Endothelial cell (in vitro differentiated cells): Measurements from ENCODE around the gene PPIG. TPM values are rescaled to one million over a fixed set of nuclear protein-coding genes. Genes with fewer than 3 reads are reported as not detected.
A peak's percentile ranks its signal among the peaks of the same experiment; 100 is the strongest.

Experiments
- DNase-seq: peaks from one replicate; pipeline ENCODE4 v3.0.0; 2021; ENCODE audit warnings: low spot score
- H3K27ac Mint-ChIP-seq: one replicate; pipeline ENCODE4 v1.8.0; 2021; ENCODE audit warnings: mixed read lengths, inconsistent platforms; ENCODE audit not compliant: unreplicated experiment
- H3K27me3 Mint-ChIP-seq: one replicate; pipeline ENCODE4 v1.8.0; 2021; ENCODE audit warnings: mild to moderate bottlenecking, moderate library complexity, mixed read lengths, inconsistent platforms; ENCODE audit not compliant: unreplicated experiment
- H3K36me3 Mint-ChIP-seq: one replicate; pipeline ENCODE4 v1.8.0; 2021; ENCODE audit warnings: mild to moderate bottlenecking, low read depth, mixed read lengths, inconsistent platforms; ENCODE audit not compliant: unreplicated experiment
- H3K4me1 Mint-ChIP-seq: one replicate; pipeline ENCODE4 v1.8.0; 2021; ENCODE audit warnings: mild to moderate bottlenecking, mixed read lengths, inconsistent platforms; ENCODE audit not compliant: unreplicated experiment
- H3K4me3 Mint-ChIP-seq: one replicate; pipeline ENCODE4 v1.8.0; 2021; ENCODE audit warnings: mild to moderate bottlenecking, mixed read lengths, inconsistent platforms; ENCODE audit not compliant: unreplicated experiment
- H3K9me3 Mint-ChIP-seq: one replicate; pipeline ENCODE4 v1.8.0; 2021; ENCODE audit warnings: mixed read lengths, inconsistent platforms; ENCODE audit not compliant: unreplicated experiment
- CTCF ChIP-seq: fragments of 200-600 bp; sonication (generic); IDR thresholded peaks from one replicate; pipeline ENCODE4 v1.5.0; 2021; ENCODE audit warnings: antibody characterized with exemption; ENCODE audit not compliant: unreplicated experiment
- total RNA-seq: library from RNA; stranded (reverse); fragmentation: NEBNext Ultra II Directional; extraction: Animal tissue kit (Norgen Biotek cat#: 25700); gene quantifications from one replicate; pipeline ENCODE4 v1.2.1, GENCODE V29; 2021; ENCODE audit not compliant: unreplicated experiment

The PPIG gene
- total RNA-seq, 1 donor from 2014 or later, result 50.8 TPM

GRCh38 chr2:169620509-169620908 lies 36.4 kb downstream of the PPIG start:
- Mint-ChIP-seq H3K36me3 (peaks cover 41% of the 10 kb centered on the region), H3K27ac (no peak overlapping the region), H3K27me3 (no peaks in the 10 kb centered on the region), H3K9me3 (peaks cover 5% of the 10 kb centered on the region), H3K4me3 (no peak overlapping the region), H3K4me1 (peaks cover 6% of the 10 kb centered on the region)
- no peak for DNase-seq
- TF ChIP-seq CTCF, result no peak

GRCh38 chr2:169623235-169623634 lies 39.1 kb downstream of the PPIG start:
- DNase-seq, result no peak
- Mint-ChIP-seq H3K4me1 (peaks cover 21% of the 10 kb centered on the region), H3K9me3 (no peaks in the 10 kb centered on the region), H3K36me3 (peaks cover 14% of the 10 kb centered on the region), H3K27me3 (no peaks in the 10 kb centered on the region), H3K4me3 (no peak overlapping the region), H3K27ac (no peak overlapping the region)
- no peak for TF ChIP-seq CTCF

- Mint-ChIP-seq H3K9me3 (no peaks in the 10 kb centered on the region), H3K4me3 (no peak overlapping the region)
Observed at GRCh38 chr2:169625781-169626180, 41.6 kb downstream of the PPIG start.

GRCh38 chr2:169636440-169637097 lies 52.4 kb downstream of the PPIG start:
- Mint-ChIP-seq H3K9me3 (no peaks in the 10 kb centered on the region), H3K36me3 (peaks cover 11% of the 10 kb centered on the region), H3K27ac (no peak overlapping the region), H3K4me3 (no peak overlapping the region), H3K4me1 (no peaks in the 10 kb centered on the region), H3K27me3 (no peaks in the 10 kb centered on the region)
- DNase-seq, result no peak
- no peak for TF ChIP-seq CTCF

More at GRCh38 chr2:169625781-169626180, 41.6 kb downstream of the PPIG start:
- H3K36me3 Mint-ChIP-seq, result peaks cover 4% of the 10 kb centered on the region
- no peaks in the 10 kb centered on the region for H3K27me3 Mint-ChIP-seq
- H3K27ac Mint-ChIP-seq, result peak overlapping the region; percentile 70
- H3K4me1 Mint-ChIP-seq, result peaks cover 23% of the 10 kb centered on the region
- no peak for DNase-seq
- TF ChIP-seq CTCF, result no peak

- Mint-ChIP-seq H3K36me3 (peaks cover 11% of the 10 kb centered on the region), H3K4me1 (no peaks in the 10 kb centered on the region), H3K9me3 (no peaks in the 10 kb centered on the region), H3K27me3 (no peaks in the 10 kb centered on the region), H3K27ac (no peak overlapping the region), H3K4me3 (no peak overlapping the region)
- TF ChIP-seq CTCF, result no peak
- DNase-seq, result no peak
Observed at GRCh38 chr2:169637620-169638019, 53.5 kb downstream of the PPIG start.
